HL-60 (cell line): ENCODE data around the gene FCAMR.

Experiments used
- GABPA ChIP-seq: IDR thresholded peaks from 2 replicates; pipeline ENCODE4 v1.6.1; 2012; ENCODE audit warnings: low read depth
- POLR2AphosphoS5 ChIP-seq: IDR thresholded peaks from 2 replicates; pipeline ENCODE4 v1.6.1; 2012; ENCODE audit warnings: low read depth
- TF ChIP-seq, protein P1 (sequence below): IDR thresholded peaks from one replicate; pipeline ENCODE4 v1.5.1; 2011; ENCODE audit warnings: low read length, control low read depth, inconsistent platforms; ENCODE audit not compliant: insufficient read depth

GRCh38 chr1:206909161-206909882 is 60.9 kb downstream of the FCAMR start:
- TF ChIP-seq, protein P1, sequence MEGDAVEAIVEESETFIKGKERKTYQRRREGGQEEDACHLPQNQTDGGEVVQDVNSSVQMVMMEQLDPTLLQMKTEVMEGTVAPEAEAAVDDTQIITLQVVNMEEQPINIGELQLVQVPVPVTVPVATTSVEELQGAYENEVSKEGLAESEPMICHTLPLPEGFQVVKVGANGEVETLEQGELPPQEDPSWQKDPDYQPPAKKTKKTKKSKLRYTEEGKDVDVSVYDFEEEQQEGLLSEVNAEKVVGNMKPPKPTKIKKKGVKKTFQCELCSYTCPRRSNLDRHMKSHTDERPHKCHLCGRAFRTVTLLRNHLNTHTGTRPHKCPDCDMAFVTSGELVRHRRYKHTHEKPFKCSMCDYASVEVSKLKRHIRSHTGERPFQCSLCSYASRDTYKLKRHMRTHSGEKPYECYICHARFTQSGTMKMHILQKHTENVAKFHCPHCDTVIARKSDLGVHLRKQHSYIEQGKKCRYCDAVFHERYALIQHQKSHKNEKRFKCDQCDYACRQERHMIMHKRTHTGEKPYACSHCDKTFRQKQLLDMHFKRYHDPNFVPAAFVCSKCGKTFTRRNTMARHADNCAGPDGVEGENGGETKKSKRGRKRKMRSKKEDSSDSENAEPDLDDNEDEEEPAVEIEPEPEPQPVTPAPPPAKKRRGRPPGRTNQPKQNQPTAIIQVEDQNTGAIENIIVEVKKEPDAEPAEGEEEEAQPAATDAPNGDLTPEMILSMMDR, result no peak
- TF ChIP-seq GABPA, result no peak
- TF ChIP-seq POLR2AphosphoS5, result no peak
